Astrocyte of the spinal cord (primary cell): ENCODE results near the gene FRMPD4.

Experiments
- DNase-seq: peaks from one replicate; pipeline ENCODE4 v3.0.0; 2011; ENCODE audit warnings: low read depth, low spot score
- H3K4me3 ChIP-seq: 2 replicates; pipeline ENCODE4 v1.5.1; 2011; ENCODE audit warnings: low read depth, mild to moderate bottlenecking, low read length, moderate library complexity
- CTCF ChIP-seq: IDR thresholded peaks from 2 replicates; pipeline ENCODE4 v1.5.1; 2012; ENCODE audit warnings: low read depth, mild to moderate bottlenecking, low read length, inconsistent platforms
- in situ Hi-C: cut with HindIII; loops from 2 replicates; pipeline ENCODE4 v1.10.0; 2017; ENCODE audit warnings: low sequenced_read_pairs

The FRMPD4 gene

DNA sequence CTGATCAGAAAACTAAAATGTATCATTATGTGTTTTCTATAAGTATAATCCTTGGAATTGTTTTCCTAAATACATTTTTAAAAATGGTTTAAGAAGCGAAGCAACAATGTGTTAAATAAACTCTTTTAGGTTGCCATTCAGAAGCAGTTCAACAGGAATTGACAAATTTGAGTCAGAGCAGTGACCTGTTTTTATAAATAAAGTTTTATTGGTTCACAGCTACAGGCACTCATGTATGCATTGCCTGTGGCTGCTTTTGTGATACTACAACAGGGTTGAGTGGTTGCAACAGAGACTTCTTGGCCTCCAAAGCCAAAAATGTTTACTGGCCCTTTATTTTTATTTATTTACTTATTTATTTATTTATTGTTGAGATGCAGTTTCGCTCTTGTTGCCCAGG, 99.5 kb downstream of the FRMPD4 start:
- TF ChIP-seq CTCF = no peak
- DNase-seq = no peak
- no peak overlapping the region for H3K4me3 ChIP-seq
- in situ Hi-C loops = no loop called here

- H3K4me3 ChIP-seq = no peak overlapping the region
- in situ Hi-C loops = no loop called here
- no peak for DNase-seq
- no peak for TF ChIP-seq CTCF
Observed at GRCh38 chrX:12239356-12240082, 101.2 kb downstream of the FRMPD4 start.

DNA sequence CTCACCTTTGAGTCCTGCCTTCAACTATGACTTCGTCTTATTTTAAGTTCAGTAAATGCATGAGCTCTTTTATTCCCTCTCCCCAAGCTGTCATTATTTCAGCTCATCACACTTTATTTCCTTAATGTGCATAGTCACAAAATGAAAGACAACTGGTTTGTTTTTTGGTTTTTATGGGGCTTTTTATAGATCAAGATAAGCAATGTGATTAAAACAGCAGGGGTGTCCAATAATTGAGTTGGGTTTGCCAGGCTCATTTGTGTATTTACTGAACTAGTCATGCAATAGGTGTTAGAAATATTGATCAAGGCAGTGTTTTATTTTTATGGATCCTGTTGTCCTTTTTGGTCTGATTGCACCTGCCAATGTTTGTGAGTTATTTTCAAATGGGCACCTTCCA, 102.2 kb downstream of the FRMPD4 start:
- in situ Hi-C loops = no loop called here
- no peak for TF ChIP-seq CTCF
- no peak for DNase-seq
- H3K4me3 ChIP-seq = no peak overlapping the region

GRCh38 chrX:12241026-12241425, 102.8 kb downstream of the FRMPD4 start:
- in situ Hi-C loops = no loop called here
- no peak for DNase-seq
- H3K4me3 ChIP-seq = no peak overlapping the region
- no peak for TF ChIP-seq CTCF

- peak; percentile 73 for DNase-seq
- H3K4me3 ChIP-seq = no peak overlapping the region
- in situ Hi-C loops = no loop called here
- no peak for TF ChIP-seq CTCF
Observed at GRCh38 chrX:12245650-12246645, 107.7 kb downstream of the FRMPD4 start.

- in situ Hi-C loops = no loop called here
- peak; percentile 50 for DNase-seq
- TF ChIP-seq CTCF = no peak
- no peak overlapping the region for H3K4me3 ChIP-seq
Observed at GRCh38 chrX:12249997-12250396, 111.7 kb downstream of the FRMPD4 start.
